Prostate gland (tissue), 2 donors: ENCODE results near the gene TEPSIN.

Experiments
- CTCF ChIP-seq, 4 experiments: fragments of 200-600 bp in 2 of 4; fragments of 450-650 bp in 2 of 4; sonication (generic) in 2 of 4; IDR thresholded peaks; 1 replicate in 3 of 4; 2 replicates in 1 of 4; pipeline ENCODE4 v1.5.1; 2016 to 2019; ENCODE audit warnings: antibody characterized with exemption in 4 of 4, mild to moderate bottlenecking in 2 of 4, moderate library complexity in 2 of 4
- POLR2A ChIP-seq: fragments of 450-650 bp; IDR thresholded peaks from one replicate; pipeline ENCODE4 v1.6.1; 2016; ENCODE audit warnings: antibody characterized with exemption, mild to moderate bottlenecking
- POLR2AphosphoS5 ChIP-seq: sonication (generic); formaldehyde crosslinking; IDR thresholded peaks from one replicate; pipeline ENCODE4 v1.6.1; 2017; ENCODE audit warnings: antibody characterized with exemption

- TF ChIP-seq CTCF (IDR thresholded peaks at IDR 0.05) (no peak), POLR2A (no peak), POLR2AphosphoS5 (no peak)
Observed at GRCh38 chr17:81246343-81246670, 7.5 kb upstream of the TEPSIN start.
